HG03571 (cell line): ENCODE measurements around the gene ARMS2.

Experiments
- ATAC-seq: cut with Tn5 transposase; IDR thresholded peaks from one replicate; pipeline ENCODE4 v1.9.1; 2021; ENCODE audit not compliant: unreplicated experiment

The ARMS2 gene, protein sequence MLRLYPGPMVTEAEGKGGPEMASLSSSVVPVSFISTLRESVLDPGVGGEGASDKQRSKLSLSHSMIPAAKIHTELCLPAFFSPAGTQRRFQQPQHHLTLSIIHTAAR

DNA sequence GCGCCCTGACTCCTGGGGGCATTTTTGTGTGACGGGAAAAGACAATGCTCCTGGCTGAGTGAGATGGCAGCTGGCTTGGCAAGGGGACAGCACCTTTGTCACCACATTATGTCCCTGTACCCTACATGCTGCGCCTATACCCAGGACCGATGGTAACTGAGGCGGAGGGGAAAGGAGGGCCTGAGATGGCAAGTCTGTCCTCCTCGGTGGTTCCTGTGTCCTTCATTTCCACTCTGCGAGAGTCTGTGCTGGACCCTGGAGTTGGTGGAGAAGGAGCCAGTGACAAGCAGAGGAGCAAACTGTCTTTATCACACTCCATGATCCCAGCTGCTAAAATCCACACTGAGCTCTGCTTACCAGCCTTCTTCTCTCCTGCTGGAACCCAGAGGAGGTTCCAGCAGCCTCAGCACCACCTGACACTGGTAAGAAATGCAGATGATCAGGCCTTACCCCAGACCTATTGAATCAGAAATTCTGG is at the start of gene ARMS2:
Gene ARMS2 (plus strand): TSS at position 51 of the 478 bp plus-strand sequence. CDS start 75 bp downstream, at position 126.
- ATAC-seq = no peak

DNA sequence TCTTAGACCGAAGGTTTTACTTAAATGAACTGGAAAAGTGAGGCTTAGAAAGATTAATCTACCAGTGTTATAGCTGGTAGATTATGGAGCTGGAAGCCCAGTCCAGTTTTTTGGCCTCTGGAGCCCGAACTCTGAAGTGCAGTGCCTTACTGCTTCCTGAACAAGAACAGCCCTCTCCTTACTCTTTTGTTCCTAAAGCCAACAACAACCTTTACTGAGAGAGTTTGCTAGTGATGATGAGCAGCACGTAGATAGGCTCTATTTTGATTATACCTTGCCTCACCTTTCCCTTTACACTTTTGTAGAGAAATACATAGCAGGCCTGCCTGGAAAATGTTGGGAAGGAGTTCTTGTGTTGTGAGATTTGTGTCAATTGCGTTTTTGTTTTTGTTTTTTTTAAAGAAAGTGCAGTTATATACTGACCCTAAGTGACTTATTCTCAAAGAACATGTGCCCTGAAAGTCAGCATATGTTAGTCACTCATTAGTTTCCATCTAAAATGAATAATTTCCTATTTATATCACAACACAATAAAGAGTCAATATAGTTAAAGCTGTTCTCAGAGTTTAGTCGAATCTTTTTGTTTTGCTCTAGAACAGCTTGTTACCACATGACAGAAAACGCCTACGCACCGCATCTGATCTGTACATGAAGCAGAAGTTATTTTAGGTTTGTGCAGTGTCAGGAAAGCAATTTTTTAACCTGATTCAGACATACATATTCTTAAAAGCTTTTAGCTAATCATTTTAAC is 46.9 kb upstream of the ARMS2 start:
- no peak for ATAC-seq

DNA sequence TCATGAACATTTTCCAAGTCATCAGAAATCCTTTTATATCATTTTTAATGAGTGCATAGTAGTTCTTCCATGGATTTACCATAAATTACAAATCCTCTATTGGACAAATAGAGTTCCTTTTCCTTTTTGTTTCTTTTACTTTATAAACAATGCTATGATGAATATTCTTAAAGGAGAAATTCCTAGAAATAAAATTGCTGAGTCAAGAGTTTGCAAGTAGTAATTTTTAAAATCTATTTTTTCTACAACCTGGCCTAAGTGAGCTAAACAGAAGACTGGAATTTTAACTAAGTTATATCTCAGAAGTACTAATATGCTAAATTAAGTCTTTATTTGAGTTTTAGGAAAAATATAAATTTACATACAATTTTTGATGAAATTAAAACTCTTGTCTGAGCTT is 41.1 kb upstream of the ARMS2 start:
- ATAC-seq = no peak

DNA sequence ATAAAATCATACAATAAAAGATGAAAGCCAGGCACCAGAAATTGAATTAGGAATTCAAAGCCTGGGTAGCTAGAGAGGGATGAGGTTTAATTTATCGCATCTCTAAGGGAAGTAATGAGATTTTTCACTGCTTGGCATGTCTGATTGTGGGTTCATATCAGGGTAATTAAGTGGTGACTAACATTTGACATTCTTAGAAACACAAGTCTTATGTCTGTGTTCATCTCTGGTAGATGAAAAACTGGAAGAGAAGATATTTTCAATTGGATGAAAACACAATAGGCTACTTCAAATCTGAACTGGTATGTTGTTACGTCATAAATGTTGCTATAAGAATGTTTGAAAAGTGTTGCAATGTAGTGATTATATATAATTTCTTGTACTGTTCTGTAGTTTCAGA is 36.8 kb upstream of the ARMS2 start:
- ATAC-seq = no peak

DNA sequence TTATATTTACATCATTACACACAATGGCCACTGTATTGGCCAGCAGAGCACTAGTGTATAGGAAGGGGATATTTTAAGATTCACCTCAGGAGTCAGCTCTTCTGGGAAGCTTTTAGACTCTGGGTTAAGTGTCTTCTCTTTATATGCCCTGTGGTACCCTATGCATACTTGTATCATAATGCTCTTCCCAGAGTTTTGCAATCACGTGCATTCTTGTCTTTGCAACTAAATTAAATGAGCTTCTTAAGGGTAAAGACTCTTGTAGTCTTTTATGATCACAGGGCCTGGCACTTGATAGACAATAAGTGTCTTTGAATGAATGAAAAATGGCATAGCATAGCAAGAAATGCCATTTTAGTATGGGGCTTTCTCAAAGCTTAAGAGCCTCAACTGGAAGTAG is 35.4 kb upstream of the ARMS2 start:
- no peak for ATAC-seq

DNA sequence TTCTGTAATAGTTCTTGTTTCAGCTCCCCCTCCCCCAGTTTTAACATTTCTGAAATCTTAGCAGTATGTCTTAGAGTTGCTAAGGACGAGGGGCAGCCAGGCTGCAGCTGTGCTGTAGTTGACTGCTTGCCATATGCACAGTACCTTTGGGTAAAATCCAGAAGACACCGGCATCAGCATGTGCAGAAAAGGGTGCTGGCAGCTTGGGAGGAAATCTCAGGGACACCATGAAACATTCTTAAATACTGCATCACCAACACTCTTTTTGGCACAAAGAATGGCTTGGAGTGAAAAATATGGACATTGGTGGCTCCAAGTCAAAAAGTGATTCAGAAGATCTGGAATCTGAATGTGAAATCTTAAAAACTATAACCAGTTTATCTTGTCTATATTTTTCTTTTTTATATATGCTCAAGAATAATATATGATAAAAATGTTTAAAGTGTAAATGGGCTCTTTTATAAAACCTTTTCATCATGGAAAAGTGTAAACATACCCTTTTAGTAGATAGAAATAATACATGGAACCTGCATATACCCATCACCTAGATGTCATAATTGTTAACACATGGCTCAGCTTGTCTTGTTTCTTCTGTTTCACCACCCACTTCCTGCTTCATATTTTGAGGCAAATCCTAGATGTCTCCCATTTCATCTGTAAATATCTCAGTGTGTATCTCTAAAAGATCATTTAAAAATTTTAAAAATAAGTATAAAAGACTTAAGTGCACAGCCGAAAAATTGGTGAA is 34.4 kb upstream of the ARMS2 start:
- ATAC-seq = no peak

DNA sequence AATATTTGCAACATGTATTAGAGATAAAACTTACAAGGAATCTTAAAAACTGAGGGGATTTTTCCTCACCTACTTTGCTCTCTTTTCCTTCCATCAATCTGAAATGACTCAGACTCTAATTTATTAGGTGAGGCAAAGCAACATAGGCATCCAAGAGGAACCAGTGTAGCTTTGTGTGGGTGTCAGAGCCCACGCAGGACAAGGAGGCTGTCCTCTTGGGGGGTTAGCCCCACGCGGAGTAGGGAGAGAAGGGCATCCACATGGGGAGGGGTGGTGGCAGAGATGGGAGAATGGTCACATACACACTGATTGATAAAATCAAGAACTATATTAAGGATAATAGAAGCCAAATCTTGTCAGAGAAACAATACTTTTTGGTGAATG is 33.8 kb upstream of the ARMS2 start:
- ATAC-seq = no peak

DNA sequence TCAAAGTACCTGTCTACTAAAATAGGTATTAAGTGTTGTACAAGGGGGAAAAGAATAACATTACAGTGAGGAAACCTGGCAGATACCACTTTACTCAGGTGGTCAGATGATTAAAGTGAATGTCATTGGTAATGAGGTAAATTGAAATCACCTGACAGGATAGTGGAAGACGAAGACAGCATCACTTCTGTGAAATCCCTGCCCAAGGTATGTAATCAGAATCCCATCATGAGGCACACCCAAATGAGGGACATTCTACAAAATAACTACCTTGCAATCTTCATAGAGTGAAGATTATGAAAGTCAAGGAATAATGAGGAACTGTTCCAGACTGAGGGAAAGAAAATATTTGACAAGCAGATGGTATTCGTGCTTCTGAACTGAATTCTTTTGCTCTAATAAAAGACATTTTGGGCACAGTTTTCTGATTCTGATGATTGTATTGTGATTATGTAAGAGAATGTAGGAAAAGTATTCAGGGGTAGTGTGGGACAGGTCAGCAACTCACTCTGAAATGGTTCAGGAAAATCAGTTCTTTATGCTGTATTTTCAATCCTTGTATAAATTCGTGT is 33.3 kb upstream of the ARMS2 start:
- no peak for ATAC-seq

DNA sequence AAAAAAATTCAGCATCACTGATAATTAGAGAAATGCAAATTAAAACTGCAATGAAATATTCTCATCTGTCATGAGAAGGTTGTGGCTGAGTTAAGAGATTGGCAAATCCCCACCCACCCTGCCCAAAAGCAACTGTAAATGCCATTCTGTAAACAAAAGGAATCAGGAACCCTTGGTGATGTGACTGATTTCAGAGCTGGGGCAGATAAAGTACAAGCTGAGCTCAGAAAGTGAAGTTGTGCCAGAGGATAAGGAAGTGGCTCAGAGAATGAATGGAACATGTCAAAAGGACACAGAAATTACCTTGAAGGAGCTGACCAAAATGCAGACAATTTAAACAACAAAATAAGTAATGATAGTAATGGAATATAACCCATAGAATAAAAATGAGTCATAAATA is 32.7 kb upstream of the ARMS2 start:
- no peak for ATAC-seq

DNA sequence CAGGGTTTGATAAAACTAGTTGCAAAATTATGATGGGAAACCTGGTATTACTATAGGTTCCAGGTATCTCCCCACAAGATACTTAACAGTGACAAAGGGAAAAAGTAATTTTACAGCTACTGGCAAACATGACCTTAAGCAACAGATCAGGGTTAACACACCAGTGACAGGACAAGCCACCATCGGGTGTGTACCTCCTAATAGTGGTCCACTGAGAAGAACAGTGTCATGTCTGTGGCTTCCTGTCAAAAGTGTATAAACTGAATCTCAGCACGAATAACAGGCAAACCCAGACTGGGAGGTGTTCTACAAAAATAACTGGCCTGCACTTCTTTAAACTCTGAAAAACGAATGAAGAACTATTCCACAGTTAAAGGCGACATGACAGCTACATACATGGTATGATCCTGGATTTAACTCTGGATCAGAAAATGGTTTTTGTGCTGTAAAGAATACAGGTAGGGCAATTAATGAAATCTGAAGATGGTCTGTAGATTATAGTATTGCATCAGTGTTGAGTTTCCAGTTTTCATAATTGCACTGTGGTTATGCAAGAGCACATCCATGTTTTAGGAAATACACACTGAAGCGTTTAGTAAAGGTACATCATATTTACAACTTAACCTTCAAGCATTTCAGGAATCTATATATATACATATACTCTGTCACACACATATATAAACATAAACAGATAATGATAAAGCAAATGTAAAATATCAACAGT is 32.0 kb upstream of the ARMS2 start:
- ATAC-seq = no peak

DNA sequence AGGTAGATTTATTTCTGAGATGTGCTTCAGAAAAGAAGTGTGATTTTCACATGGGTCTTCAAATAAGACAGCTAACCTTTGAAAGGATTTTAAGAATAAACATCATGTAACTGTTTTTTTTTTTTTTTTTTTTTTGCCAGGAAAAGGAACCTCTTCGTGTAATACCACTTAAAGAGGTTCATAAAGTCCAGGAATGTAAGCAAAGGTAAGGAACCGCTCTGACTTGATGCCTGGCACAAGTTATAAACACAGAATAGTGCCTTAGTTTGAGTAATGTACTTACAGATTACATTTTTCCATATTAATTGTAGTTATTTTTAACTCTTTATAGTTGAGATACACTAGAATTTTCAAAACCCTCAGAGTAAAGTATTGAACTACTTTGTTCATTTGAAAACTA is 30.4 kb upstream of the ARMS2 start:
- no peak for ATAC-seq

DNA sequence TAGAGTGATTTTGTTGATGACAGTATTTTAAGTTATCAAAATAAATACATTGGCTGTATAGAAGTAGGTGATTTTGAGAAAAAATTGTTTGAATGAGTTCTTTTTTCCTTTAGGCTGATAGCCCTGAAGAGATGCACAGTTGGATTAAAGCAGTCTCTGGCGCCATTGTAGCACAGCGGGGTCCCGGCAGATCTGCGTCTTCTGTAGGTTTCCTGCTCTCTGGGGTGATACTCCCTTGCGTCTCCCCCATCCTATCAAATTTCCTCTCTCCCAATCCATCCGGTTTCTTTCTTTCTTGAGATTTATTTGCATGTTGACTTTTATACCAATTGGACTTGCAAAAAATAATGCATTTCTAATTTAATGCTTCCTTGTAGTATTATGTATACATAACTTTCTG is 27.6 kb upstream of the ARMS2 start:
- ATAC-seq = no peak

DNA sequence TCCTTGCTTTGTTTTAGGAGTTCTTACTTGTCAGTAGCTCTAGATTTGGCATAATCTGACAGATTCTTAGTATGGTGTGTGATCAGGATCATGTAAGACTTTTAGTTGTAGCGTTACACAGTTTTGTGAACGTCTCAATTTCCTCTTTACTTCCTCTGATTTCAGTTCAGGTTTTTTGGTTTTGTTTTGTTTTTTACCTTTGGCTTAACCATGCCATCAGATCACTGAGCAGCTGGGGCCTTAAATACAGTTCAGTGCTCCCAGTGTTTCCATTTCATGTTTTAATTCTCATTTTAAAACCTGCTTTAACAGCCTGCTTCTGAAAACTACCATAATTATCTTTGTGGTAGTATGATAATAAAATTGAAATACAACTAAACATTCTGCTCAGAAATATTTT is 27.2 kb upstream of the ARMS2 start:
- ATAC-seq = no peak

DNA sequence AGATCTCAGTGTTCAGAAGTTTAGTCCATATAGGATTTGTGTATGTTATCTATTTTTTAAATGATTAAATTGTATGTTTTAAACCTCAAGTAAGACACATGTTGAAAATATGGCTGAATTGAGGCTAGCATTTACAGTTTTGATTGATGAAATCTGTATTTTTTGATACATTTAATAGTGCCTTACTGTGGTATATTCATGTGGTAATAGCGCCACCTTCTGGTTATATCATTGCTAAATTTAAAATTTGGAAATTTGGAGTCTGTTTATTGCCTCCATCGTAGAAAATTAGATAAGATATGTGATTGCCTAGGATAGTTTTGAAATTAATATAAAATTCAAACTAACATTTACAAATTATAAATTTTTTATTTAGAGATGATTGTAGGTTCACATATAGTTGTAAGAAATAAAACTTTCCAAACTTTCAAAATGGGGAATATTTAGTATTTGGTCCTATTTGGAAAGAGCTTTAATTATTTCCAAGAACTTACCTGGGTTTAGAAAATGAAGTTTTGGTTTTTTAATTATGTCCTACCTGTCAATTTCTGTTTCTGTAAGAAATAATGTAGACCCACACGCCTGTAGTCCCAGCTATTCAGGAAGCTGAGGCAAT is 19.1 kb upstream of the ARMS2 start:
- no peak for ATAC-seq

DNA sequence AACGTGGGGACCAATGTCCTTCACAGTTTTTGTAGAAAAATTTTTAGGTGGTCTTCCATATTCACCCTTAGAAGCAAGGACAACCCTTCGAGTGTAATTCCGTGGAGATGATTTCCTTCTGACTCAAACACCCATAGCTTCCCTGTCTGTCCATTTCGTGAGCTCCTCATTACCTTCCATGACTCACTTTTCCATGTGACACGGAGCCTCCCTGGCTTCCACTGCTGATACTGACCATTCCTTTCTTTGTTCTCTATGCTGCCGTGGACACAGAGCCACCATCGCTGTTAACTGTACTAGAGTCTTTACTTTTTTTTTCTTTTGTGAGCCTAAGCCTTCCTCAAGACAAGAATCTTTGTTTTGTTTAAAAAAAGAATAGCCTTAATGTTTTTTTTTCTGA is 12.5 kb upstream of the ARMS2 start:
- no peak for ATAC-seq

DNA sequence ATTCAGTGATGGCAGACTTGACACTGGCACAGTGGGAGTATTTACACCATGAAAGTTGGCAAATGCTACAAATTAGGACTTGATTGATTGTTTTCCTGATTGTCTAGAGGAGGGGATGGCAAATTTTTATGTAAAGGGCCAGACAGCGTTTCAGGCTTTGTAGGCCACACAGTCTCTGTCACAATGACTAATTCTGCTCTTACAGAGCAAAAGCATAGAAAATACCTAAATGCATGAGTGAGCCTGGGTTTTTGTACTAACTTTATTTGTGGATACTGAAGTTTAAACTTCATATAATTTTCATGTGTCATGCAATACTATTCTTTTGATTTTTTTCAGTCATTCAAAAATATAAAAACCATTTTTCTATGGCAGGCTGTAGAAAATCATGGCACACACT is 9.0 kb upstream of the ARMS2 start:
- no peak for ATAC-seq

DNA sequence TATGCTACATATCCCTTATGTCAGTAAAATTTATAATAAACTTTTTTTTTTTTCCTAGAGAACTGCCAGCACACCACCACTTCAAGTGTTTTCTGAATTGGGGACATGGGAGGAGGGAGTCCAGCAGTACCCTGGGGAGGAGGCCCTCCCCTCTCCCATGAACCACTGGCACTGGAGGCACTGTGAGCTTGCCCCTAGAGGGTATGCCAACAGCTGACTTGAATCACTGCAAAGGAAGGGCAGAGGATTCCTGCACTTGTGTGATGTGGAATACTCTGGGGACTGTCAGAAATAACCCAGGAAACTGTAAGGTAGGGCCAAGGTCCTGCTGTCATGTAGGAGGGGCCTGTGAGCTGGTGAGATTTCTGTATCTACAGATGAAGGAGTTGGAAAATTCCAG is 8.5 kb upstream of the ARMS2 start:
- no peak for ATAC-seq

DNA sequence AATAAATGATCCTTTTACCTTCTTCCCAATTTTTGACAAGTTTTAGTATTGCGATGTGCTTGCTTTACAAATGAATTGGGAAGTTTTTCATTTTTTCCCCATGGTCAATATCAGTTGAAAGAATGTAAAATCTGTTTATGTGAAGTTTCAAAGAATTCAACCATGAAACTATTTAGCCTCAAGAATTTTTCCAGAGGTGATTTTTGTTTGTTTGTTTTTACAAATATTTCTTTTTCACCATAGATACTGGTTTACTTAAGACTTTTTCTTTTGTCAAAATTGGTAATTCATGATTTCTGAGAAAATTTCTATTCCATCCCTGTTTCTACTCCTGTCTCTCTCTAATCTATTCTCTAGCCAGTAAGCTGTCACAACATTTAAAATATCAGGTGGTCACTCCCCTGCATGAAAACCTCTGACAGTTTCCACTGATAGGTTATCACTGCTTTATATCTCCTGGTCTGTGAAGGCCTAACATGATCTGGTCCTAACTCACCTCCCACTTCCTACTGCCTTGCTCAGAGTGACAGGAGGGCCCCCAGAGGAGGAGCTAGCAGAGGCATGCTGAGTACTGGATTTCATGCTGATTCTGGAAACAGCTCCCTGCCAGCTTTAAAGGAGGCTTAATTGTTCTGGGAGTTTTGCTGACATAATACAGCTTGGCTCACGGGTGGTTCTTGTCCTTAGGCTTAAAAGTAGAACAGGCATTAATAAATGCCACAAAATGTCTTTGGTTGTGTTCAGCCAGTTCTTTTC is 7.6 kb upstream of the ARMS2 start:
- ATAC-seq = no peak

DNA sequence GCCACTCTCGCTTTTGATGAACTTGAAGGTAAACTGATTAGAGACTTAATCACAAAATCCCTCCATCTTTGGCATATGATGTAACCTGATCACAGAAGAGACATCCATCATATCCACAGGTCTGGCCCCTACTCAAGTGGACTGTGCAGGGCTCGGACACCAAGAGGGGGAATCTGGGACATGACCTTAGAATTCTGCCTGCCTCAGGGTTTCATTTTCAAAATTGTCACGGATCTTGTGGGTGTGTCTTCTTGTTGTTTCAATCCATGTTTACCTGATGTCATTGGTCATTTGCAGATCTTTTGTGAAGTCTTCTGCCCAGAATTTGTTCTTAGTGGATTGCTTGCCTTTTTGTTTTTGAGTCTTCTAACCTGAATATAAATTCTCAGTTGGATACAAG is 5.9 kb upstream of the ARMS2 start:
- no peak for ATAC-seq

DNA sequence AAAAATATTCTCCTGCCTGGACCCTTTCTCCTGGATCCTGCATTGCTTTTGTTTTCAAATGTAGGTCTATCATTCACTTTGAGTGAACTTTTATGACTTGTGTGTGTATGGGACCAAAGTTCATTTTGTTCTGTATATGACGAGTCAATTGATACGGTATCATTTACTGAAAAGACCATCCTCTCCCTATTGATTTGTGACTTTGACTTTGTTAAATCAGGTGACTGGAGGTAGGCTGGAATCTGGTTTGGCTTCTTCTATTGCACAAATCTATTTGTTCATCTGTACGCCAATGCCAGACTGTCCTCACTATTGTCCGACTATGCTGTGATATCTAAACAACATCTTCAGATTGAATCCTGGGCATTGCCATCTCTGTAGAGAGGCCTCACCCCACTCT is 5.3 kb upstream of the ARMS2 start:
- ATAC-seq = no peak
